ENCODE data around the gene OR4C12.

GRCh38 chr11:49952091-49952490 is 30.2 kb downstream of the OR4C12 start, which contains the start of gene OR4C13:
- no peak for TF ChIP-seq CTCF (conservative IDR thresholded peaks at IDR 0.05)
- TF ChIP-seq EZH2 (IDR thresholded peaks at IDR 0.05; ENCODE audit: low read depth), result no peak
